ENCODE data around the gene IFNL3. TPM values are rescaled to one million over a fixed set of nuclear protein-coding genes. Genes with fewer than 3 reads are reported as not detected.

The IFNL3 gene
- total RNA-seq, 1 experiment from 2014 or later, result not detected

DNA sequence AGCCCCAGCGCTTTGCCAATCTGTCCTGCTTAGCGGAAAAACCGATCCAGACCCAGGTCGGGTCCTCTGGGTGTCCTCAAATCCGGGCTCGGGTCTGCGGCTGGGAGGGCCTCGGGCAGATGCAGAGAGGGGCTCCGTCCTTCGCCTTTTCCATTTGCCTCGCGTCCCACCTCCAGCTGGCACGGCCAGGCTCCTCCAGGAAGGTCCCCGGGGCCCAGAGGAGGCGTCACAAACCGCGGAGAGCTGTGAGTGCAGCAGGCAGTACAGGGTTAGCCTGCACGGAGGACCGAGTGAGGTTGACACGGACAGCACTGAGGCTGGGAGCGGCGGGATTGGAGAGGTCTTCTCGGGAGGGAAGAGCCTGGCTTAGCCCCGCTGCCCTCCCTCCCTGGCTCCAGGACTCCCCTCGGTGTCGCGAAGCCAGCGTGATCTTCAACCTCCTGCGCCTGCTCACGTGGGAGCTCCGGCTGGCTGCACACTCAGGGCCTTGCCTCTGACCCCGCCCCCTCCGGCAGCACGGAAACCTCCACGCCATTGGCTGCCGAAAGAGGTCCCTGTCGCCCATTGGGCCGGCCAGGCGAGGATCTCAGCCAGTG, 20.6 kb upstream of the IFNL3 start:
- BruUV-seq (replicated peaks), result no TSS peak
- H4K20me1 ChIP-seq (ENCODE audit: insufficient read depth), result no peaks in the 10 kb centered on the region
- DNase-seq, result no peak
- no peak overlapping the region for H2AFZ ChIP-seq
- ChIA-PET POLR2A (ENCODE audit: unreplicated experiment) (no interaction called here), CTCF (no interaction called here)
- no peaks in the 10 kb centered on the region for H3K9me3 ChIP-seq (ENCODE audit: insufficient read depth, low read depth)
- no peaks in the 10 kb centered on the region for H3K27me3 ChIP-seq (ENCODE audit: insufficient read depth, low read depth)
- H3K36me3 ChIP-seq (ENCODE audit: low read depth), result no peaks in the 10 kb centered on the region
- no peaks in the 10 kb centered on the region for H3K79me2 ChIP-seq (ENCODE audit: low read depth)
- H3K4me1 ChIP-seq (replicated peaks; ENCODE audit: insufficient read depth), result 0 out of 2 replicates have a peak, but pooled peaks cover 8% of the 10 kb centered on the region
- H3K4me2 ChIP-seq, result no peak overlapping the region
- TF ChIP-seq, protein P1, sequence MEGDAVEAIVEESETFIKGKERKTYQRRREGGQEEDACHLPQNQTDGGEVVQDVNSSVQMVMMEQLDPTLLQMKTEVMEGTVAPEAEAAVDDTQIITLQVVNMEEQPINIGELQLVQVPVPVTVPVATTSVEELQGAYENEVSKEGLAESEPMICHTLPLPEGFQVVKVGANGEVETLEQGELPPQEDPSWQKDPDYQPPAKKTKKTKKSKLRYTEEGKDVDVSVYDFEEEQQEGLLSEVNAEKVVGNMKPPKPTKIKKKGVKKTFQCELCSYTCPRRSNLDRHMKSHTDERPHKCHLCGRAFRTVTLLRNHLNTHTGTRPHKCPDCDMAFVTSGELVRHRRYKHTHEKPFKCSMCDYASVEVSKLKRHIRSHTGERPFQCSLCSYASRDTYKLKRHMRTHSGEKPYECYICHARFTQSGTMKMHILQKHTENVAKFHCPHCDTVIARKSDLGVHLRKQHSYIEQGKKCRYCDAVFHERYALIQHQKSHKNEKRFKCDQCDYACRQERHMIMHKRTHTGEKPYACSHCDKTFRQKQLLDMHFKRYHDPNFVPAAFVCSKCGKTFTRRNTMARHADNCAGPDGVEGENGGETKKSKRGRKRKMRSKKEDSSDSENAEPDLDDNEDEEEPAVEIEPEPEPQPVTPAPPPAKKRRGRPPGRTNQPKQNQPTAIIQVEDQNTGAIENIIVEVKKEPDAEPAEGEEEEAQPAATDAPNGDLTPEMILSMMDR (conservative IDR thresholded peaks at IDR 0.05), result no peak
- no peak for TF ChIP-seq EZH2 (IDR thresholded peaks at IDR 0.05; ENCODE audit: low read depth)
- no peaks in the 10 kb centered on the region for H3K9me2 ChIP-seq (ENCODE audit: insufficient read depth)
- no peak overlapping the region for H3K4me3 ChIP-seq
- H3F3A ChIP-seq (ENCODE audit: insufficient read depth, low read depth), result no peaks in the 10 kb centered on the region
- no peak overlapping the region for H3K27ac ChIP-seq
- intact Hi-C loops (cut with micrococcal nuclease; ENCODE audit: unreplicated experiment), result no loop called here

DNA sequence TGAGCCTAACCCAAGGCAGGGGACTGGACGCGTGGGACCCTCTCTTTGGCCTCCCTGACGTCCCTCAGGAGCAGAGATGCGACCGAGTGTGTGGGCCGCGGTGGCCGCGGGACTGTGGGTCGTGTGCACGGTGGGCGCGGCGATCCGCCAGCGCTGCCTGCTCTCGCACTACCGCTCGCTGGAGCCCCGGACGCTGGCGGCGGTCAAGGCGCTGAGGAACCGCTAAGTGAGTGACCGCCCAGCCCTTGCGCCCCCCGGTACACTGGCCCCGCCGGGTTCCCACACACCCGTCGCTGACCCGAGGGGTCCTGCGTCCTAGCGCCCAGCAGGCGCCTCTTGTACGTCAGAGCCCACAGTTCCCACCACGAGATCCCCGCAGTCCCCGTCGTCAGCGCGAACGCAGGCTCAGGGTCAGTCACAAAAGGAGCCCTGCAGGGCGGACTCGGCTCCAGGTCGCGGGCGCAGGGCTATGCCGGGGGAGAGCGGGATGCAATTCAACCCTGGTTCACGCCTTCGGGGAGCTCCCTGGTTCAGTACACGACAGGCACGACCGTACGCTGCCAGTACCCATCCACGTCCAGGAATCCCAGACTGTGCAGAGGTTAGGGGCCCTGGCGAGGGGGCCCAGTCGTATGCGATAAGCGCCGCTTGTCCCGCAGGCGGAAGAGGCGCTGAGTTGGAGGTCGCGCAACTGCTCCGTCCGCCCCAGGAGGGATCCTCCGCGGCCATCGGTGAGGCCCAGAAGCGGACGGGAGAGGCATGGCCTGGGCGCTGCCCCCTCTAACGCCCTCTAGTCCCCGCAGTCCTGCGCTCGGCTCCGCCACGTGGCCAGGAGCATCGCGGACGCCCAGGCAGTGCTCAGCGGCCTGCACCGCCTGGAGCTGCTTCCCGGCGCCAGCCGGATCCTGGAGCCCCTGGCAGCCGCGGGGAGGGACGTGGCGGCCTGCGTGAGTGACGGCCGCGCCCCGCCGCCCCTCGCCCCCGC, 19.8 kb upstream of the IFNL3 start:
- Histone ChIP-seq H3F3A (ENCODE audit: insufficient read depth, low read depth) (no peaks in the 10 kb centered on the region), H3K4me2 (no peak overlapping the region), H3K9me2 (ENCODE audit: insufficient read depth) (no peaks in the 10 kb centered on the region), H2AFZ (no peak overlapping the region), H3K27ac (no peak overlapping the region), H3K4me3 (no peak overlapping the region), H4K20me1 (ENCODE audit: insufficient read depth) (no peaks in the 10 kb centered on the region), H3K36me3 (ENCODE audit: low read depth) (no peaks in the 10 kb centered on the region), H3K79me2 (ENCODE audit: low read depth) (no peaks in the 10 kb centered on the region), H3K4me1 (replicated peaks; ENCODE audit: insufficient read depth) (0 out of 2 replicates have a peak, but pooled peaks cover 8% of the 10 kb centered on the region), H3K9me3 (ENCODE audit: insufficient read depth, low read depth) (no peaks in the 10 kb centered on the region), H3K27me3 (ENCODE audit: insufficient read depth, low read depth) (no peaks in the 10 kb centered on the region)
- ChIA-PET POLR2A (ENCODE audit: unreplicated experiment) (no interaction called here), CTCF (no interaction called here)
- no TSS peak for BruUV-seq (replicated peaks)
- no peak for TF ChIP-seq EZH2 (IDR thresholded peaks at IDR 0.05; ENCODE audit: low read depth)
- TF ChIP-seq, protein P1 (conservative IDR thresholded peaks at IDR 0.05), result no peak
- DNase-seq, result no peak
- intact Hi-C loops (cut with micrococcal nuclease; ENCODE audit: unreplicated experiment), result no loop called here

GRCh38 chr19:39263912-39264305, 19.1 kb upstream of the IFNL3 start:
- no peak for DNase-seq
- Histone ChIP-seq H3K9me2 (ENCODE audit: insufficient read depth) (no peaks in the 10 kb centered on the region), H2AFZ (no peak overlapping the region), H3K4me3 (no peak overlapping the region), H4K20me1 (ENCODE audit: insufficient read depth) (no peaks in the 10 kb centered on the region), H3K4me2 (no peak overlapping the region), H3K4me1 (replicated peaks; ENCODE audit: insufficient read depth) (0 out of 2 replicates have a peak, but pooled peaks cover 8% of the 10 kb centered on the region), H3K36me3 (ENCODE audit: low read depth) (no peaks in the 10 kb centered on the region), H3F3A (ENCODE audit: insufficient read depth, low read depth) (no peaks in the 10 kb centered on the region), H3K9me3 (ENCODE audit: insufficient read depth, low read depth) (no peaks in the 10 kb centered on the region), H3K27ac (no peak overlapping the region), H3K27me3 (ENCODE audit: insufficient read depth, low read depth) (no peaks in the 10 kb centered on the region), H3K79me2 (ENCODE audit: low read depth) (no peaks in the 10 kb centered on the region)
- TF ChIP-seq, protein P1 (conservative IDR thresholded peaks at IDR 0.05), result no peak
- TF ChIP-seq EZH2 (IDR thresholded peaks at IDR 0.05; ENCODE audit: low read depth), result no peak
- POLR2A ChIA-PET (ENCODE audit: unreplicated experiment), result no interaction called here
- BruUV-seq (replicated peaks), result no TSS peak
- intact Hi-C loops (cut with micrococcal nuclease; ENCODE audit: unreplicated experiment), result no loop called here
- CTCF ChIA-PET, result no interaction called here

Measured in PC-9 (cell line).